Measurements from ENCODE around the gene THSD4.

GRCh38 chr15:71198846-71199245 lies 83.6 kb downstream of the THSD4 start:
- TF ChIP-seq CTCF (conservative IDR thresholded peaks at IDR 0.05; ENCODE audit: low read length) (no peak), EZH2phosphoT487 (IDR thresholded peaks at IDR 0.05; ENCODE audit: borderline replicate concordance, low read depth, low read length) (no peak)
